Mesenchymal stem cell (in vitro differentiated cells and primary cell): ENCODE measurements around the gene PTPN7.
A peak's percentile ranks its signal among the peaks of the same experiment; 100 is the strongest.
"Not testable (repeated sequence)": the region's sequence is repeated elsewhere in the genome, so short reads cannot be mapped to it uniquely, and the experiment has no call there.

ENCODE experiments used
- DNase-seq: peaks from one replicate; pipeline ENCODE4 v3.0.0-alpha.2; 2013
- H2AFZ ChIP-seq: one replicate; pipeline ENCODE4 v1.6.1; 2013; ENCODE audit warnings: low read depth, mild to moderate bottlenecking, control low read depth, inconsistent platforms, low read length, moderate library complexity
- H2AK5ac ChIP-seq: 2 replicates; pipeline ENCODE4 v1.6.1; 2013; ENCODE audit warnings: low read length, moderate library complexity, mild to moderate bottlenecking, inconsistent platforms; ENCODE audit not compliant: severe bottlenecking
- H2BK120ac ChIP-seq: one replicate; pipeline ENCODE4 v1.6.1; 2013; ENCODE audit warnings: low read depth, mild to moderate bottlenecking, inconsistent platforms, low read length, moderate library complexity
- H2BK12ac ChIP-seq, 2 experiments: one replicate each; pipeline ENCODE4 v1.6.1; 2013; ENCODE audit warnings: inconsistent platforms in 2 of 2, low read length in 2 of 2, mild to moderate bottlenecking in 2 of 2, moderate library complexity in 2 of 2, control low read depth in 1 of 2
- H2BK15ac ChIP-seq: one replicate; pipeline ENCODE4 v1.6.1; 2013; ENCODE audit warnings: mild to moderate bottlenecking, low read depth, inconsistent platforms; ENCODE audit not compliant: poor library complexity, severe bottlenecking
- H2BK5ac ChIP-seq: 2 replicates; pipeline ENCODE4 v1.6.1; 2013; ENCODE audit warnings: low read depth, mild to moderate bottlenecking, low read length, control low read depth, inconsistent platforms; ENCODE audit not compliant: poor library complexity, severe bottlenecking
- H3K14ac ChIP-seq, 2 experiments: one replicate each; pipeline ENCODE4 v1.6.1; 2013; ENCODE audit warnings: inconsistent platforms in 2 of 2, low read length in 2 of 2, control low read depth in 1 of 2, mild to moderate bottlenecking in 1 of 2, moderate library complexity in 1 of 2
- H3K18ac ChIP-seq, 2 experiments: one replicate each; pipeline ENCODE4 v1.6.1; 2013; ENCODE audit warnings: inconsistent platforms in 2 of 2, low read length in 2 of 2, control low read depth in 1 of 2, low read depth in 1 of 2, mild to moderate bottlenecking in 1 of 2
- H3K23ac ChIP-seq, 2 experiments: one replicate each; pipeline ENCODE4 v1.6.1; 2013; ENCODE audit warnings: inconsistent platforms in 2 of 2, low read length in 2 of 2, mild to moderate bottlenecking in 2 of 2, moderate library complexity in 2 of 2, control low read depth in 1 of 2
- H3K27ac ChIP-seq: 2 replicates; pipeline ENCODE4 v1.5.1; 2013; ENCODE audit warnings: mild to moderate bottlenecking, moderate library complexity, low read length, control low read depth, inconsistent platforms; ENCODE audit not compliant: poor library complexity, severe bottlenecking
- H3K27me3 ChIP-seq, 2 experiments: 2 replicates each; pipeline versions ENCODE4 v1.6.1 to v1.7.0; 2013; ENCODE audit warnings: low read length in 2 of 2, mild to moderate bottlenecking in 2 of 2, moderate library complexity in 2 of 2, control low read depth in 1 of 2, inconsistent platforms in 1 of 2; ENCODE audit not compliant: control insufficient read depth in 1 of 2, insufficient read depth in 1 of 2
- H3K36me3 ChIP-seq, 2 experiments: 2 replicates each; pipeline versions ENCODE4 v1.6.1 to v1.7.0; 2013; ENCODE audit warnings: low read length in 2 of 2, control low read depth in 1 of 2, inconsistent platforms in 1 of 2, low read depth in 1 of 2, mild to moderate bottlenecking in 1 of 2; ENCODE audit not compliant: insufficient read depth in 2 of 2, control insufficient read depth in 1 of 2
- H3K4ac ChIP-seq, 2 experiments: one replicate each; pipeline ENCODE4 v1.6.1; 2013; ENCODE audit warnings: inconsistent platforms in 2 of 2, low read length in 2 of 2, mild to moderate bottlenecking in 2 of 2, moderate library complexity in 2 of 2, control low read depth in 1 of 2, low read depth in 1 of 2
- H3K4me1 ChIP-seq: 2 replicates; pipeline ENCODE4 v1.6.1; 2013; ENCODE audit warnings: low read depth, low read length, control low read depth; ENCODE audit not compliant: control insufficient read depth, insufficient read depth
- H3K4me2 ChIP-seq: 2 replicates; pipeline ENCODE4 v1.6.1; 2013; ENCODE audit warnings: low read length, mild to moderate bottlenecking, inconsistent platforms; ENCODE audit not compliant: poor library complexity, severe bottlenecking
- H3K4me3 ChIP-seq, 2 experiments: 2 replicates each; pipeline versions ENCODE4 v1.5.1 to v1.7.0; 2013; ENCODE audit warnings: low read length in 2 of 2, mild to moderate bottlenecking in 2 of 2, control low read depth in 1 of 2, low read depth in 1 of 2; ENCODE audit not compliant: insufficient read depth in 1 of 2
- H3K79me1 ChIP-seq: replicated peaks from 2 replicates; pipeline ENCODE4 v1.6.1; 2013; ENCODE audit warnings: mild to moderate bottlenecking, control low read depth, low read length, inconsistent platforms; ENCODE audit not compliant: poor library complexity, severe bottlenecking
- H3K9ac ChIP-seq: 2 replicates; pipeline ENCODE4 v1.7.0; 2013; ENCODE audit warnings: mild to moderate bottlenecking, low read length, moderate library complexity
- H3K9me3 ChIP-seq: 2 replicates; pipeline ENCODE4 v1.7.0; 2013; ENCODE audit warnings: mild to moderate bottlenecking, low read length; ENCODE audit not compliant: control insufficient read depth
- H4K8ac ChIP-seq: one replicate; pipeline ENCODE4 v1.6.1; 2013; ENCODE audit warnings: inconsistent platforms, mild to moderate bottlenecking, low read length, moderate library complexity
- H4K91ac ChIP-seq: one replicate; pipeline ENCODE4 v1.6.1; 2013; ENCODE audit warnings: mild to moderate bottlenecking, low read length, inconsistent platforms
- WGBS: methylation state at CpG from one replicate; pipeline ENCODE4 v1.1.7; 2013; ENCODE audit warnings: mixed read lengths; 5-methylcytosine and 5-hydroxymethylcytosine counted together

PTPN7 gene

DNA sequence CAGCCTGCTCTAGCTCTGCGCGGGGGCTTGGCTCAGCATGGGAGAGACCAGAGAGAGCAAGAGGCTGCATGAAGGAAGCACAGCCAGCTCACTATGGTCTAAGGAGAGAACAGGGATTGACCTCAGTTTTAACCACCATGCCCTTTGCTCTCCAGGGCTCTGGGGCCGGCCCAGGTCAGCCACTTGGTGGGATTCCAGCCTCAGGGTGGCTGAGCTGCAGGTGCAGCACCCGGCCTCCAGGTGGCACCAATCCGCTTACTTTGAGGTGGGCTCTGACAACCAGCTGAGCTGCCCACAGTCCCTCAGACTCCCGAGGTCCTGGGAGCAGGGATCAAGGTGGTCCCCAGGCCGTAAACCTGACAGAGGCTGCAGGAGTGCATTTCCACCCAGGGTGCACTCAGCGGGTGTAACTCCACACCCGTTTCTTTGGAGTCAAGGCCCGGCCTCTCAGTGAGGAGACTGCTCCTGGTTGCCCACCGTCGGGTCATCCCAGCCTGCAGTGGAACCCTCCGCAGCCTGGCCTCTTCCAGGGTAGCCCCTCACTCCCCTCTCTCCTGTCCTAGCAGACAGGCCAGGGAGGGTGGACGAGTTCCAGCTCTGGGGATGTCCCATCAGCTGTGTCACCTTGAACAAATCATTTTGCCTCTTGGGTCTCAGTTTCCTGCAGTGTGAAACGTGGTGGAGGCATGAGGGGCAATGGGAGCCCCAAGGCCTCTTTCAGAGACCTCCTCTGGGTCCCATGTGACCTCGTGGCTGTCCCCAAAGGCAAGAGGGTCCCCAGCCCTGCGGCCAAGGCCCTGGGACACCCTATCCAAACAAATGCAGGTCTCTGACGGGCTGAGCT, 32.6 kb upstream of the PTPN7 start:
- no peak overlapping the region for H3K27ac ChIP-seq
- H2BK120ac ChIP-seq = no peak overlapping the region
- peak overlapping the region; percentile 78 for H3K4me2 ChIP-seq
- no peak overlapping the region for H2AFZ ChIP-seq
- H3K14ac ChIP-seq = no peak overlapping the region
- H2BK15ac ChIP-seq = no peak overlapping the region
- H3K36me3 ChIP-seq = no peaks in the 10 kb centered on the region
- no peak overlapping the region for H4K8ac ChIP-seq
- H4K91ac ChIP-seq = no peak overlapping the region
- H3K18ac ChIP-seq = no peak overlapping the region
- H2BK12ac ChIP-seq = no peak overlapping the region
- no peak overlapping the region for H3K4me3 ChIP-seq
- no peak overlapping the region for H3K4ac ChIP-seq
- no peaks in the 10 kb centered on the region for H3K9me3 ChIP-seq
- no peak overlapping the region for H3K23ac ChIP-seq
- H3K79me1 ChIP-seq = no peaks in the 10 kb centered on the region
- H3K4me1 ChIP-seq = peaks cover 14% of the 10 kb centered on the region
- H2AK5ac ChIP-seq = no peak overlapping the region
- H3K9ac ChIP-seq = no peak overlapping the region
- peak; percentile 52 for DNase-seq
- H2BK5ac ChIP-seq = no peak overlapping the region
- H3K27me3 ChIP-seq = peaks cover 46 to 77% of the 10 kb centered on the region in 2 experiments
- WGBS = 31% methylated on average over 18 of the region's 18 CpGs

DNA sequence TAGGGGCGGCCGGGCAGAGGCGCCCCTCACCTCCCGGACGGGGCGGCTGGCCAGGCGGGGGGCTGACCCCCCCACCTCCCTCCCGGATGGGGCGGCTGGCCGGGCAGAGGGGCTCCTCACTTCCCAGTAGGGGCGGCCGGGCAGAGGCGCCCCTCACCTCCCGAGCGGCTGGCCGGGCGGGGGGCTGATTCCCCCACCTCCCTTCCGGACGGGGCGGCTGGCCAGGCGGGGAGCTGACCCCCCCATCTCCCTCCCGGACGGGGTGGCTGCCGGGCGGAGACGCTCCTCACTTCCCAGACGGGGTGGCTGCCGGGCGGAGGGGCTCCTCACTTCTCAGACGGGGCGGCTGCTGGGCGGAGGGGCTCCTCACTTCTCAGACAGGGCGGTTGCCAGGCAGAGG, 31.0 kb upstream of the PTPN7 start:
- not testable (repeated sequence) for H4K91ac ChIP-seq, H3K4ac ChIP-seq, H3K4me3 ChIP-seq, DNase-seq, H3K4me2 ChIP-seq, H3K9me3 ChIP-seq, H2BK12ac ChIP-seq, H4K8ac ChIP-seq, H3K14ac ChIP-seq, H3K79me1 ChIP-seq, H2BK5ac ChIP-seq, H2AFZ ChIP-seq, H3K9ac ChIP-seq, H3K27ac ChIP-seq, H3K23ac ChIP-seq, H2BK120ac ChIP-seq, H3K18ac ChIP-seq, H3K36me3 ChIP-seq, H2BK15ac ChIP-seq, H2AK5ac ChIP-seq
- H3K27me3 ChIP-seq = peaks cover 44 to 77% of the 10 kb centered on the region in 2 experiments
- peaks cover 14% of the 10 kb centered on the region for H3K4me1 ChIP-seq
- 85% methylated on average over 4 of the region's 33 CpGs for WGBS

DNA sequence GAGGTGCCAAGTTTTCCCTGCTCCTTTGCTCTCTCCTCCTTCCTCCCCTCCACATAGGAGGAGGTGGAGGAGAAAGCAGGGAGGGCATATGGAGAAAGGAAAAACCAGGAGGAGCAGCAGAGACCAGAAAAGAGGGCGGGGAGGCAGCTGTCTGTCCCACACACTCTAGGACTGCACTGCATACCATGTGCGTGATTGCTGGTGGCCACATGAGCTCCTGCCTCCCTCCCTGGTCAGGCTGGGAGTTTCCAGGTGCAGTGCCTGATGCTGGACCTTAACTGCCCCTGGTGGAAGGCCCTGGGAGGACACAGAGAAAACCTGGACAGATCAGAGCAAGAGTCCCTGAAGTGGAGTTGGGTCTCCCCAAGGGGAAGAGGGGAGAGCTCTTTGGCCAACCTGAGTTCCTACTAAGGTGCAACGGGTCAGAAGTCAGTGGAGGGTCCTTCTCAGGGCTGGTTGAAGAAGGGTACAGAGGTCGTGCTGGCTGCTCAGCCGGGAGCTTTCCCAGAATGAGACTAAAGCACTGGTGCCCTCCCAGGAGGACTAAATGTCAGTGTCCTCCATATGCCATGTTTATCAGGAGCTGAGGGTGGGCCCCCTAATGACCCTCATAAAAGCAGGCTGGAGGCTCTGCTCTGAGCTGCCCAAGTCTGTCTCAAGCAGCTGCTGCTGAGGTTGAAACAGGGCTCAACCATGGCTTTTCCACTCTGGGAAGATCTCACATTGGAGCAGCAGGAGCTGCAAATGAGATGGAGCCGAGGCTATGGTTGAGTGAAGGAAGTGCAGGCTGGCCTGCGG, 29.7 kb upstream of the PTPN7 start:
- WGBS = 58% methylated on average over 6 of the region's 7 CpGs
- Histone ChIP-seq H3K27ac (no peak overlapping the region), H3K4me3 (no peak overlapping the region), H2BK12ac (no peak overlapping the region), H3K27me3 (peaks cover 36 to 75% of the 10 kb centered on the region in 2 experiments), H3K14ac (no peak overlapping the region), H4K8ac (no peak overlapping the region), H3K23ac (no peak overlapping the region), H2BK15ac (no peak overlapping the region), H3K18ac (no peak overlapping the region), H3K79me1 (no peaks in the 10 kb centered on the region), H3K9me3 (no peaks in the 10 kb centered on the region), H3K4me1 (peaks cover 15% of the 10 kb centered on the region), H2AK5ac (no peak overlapping the region), H3K9ac (no peak overlapping the region), H2AFZ (no peak overlapping the region), H3K4me2 (no peak overlapping the region), H2BK5ac (no peak overlapping the region), H4K91ac (no peak overlapping the region), H2BK120ac (no peak overlapping the region), H3K4ac (no peak overlapping the region), H3K36me3 (no peaks in the 10 kb centered on the region)
- peak; percentile 46 for DNase-seq
